NCI-H1436 treated with DMSO at 0.1 percent for 48 hours (cell line): ENCODE measurements around the gene TTC27.
"Not testable (repeated sequence)": the region's sequence is repeated elsewhere in the genome, so short reads cannot be mapped to it uniquely, and the experiment has no call there.

Experiments
- DNase-seq: peaks from one replicate; lab custom pipeline; 2025; lab: John Stamatoyannopoulos, UW

Gene TTC27

DNA sequence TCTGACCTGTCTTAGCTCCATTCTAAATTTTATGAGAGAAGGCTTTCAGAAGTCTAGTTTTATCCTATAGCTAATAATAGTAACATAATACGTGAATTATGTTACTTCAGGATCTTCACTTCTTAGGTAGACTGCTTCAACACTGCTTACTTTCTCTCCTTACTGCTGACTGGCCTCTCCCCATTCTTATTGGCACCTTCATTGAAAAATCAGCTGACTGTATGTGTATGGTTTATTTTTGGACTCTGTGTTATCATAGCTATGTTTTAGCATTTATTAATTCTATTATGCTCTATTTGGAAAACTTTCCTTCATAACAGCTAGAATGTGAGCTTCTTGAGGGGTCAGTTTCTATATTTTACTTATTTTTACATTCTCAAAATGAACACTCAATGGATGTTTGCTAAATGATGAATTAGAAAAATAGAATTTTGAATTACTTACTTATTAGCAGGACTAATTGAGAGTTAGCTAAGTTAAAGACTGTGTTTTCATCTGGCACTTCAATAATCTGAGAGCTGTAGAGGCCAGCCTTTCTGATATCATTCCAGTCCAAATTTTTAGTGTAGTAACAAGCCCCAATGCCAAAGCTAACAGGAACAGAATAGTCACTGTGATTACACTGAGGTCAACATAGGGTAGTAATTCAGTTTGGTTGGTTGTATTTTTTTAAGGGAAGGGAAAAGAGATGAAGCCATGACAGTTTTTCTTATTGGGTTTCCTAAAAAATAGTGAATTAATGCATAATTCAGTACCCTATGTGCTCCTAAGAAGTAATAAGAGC lies 92.3 kb downstream of the TTC27 start:
- DNase-seq = no peak

DNA sequence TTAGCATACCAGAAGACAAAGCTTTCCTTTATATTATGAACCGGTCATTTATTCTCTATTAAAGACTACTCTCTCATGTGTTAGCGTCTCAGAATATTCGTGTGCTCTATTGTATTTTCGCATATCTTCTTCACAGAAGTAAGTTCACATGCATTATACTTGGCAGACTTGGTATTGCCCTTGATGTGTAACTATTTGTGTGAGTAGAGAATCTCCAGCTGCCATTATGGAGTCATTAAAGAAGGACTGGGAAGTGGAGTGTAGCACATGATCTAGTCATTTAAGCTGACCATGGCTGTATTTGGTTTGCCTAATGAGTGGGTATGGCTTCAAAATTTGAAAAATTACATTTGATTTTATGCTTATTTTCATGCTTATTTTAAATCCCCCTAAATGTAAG lies 92.9 kb downstream of the TTC27 start:
- no peak for DNase-seq

DNA sequence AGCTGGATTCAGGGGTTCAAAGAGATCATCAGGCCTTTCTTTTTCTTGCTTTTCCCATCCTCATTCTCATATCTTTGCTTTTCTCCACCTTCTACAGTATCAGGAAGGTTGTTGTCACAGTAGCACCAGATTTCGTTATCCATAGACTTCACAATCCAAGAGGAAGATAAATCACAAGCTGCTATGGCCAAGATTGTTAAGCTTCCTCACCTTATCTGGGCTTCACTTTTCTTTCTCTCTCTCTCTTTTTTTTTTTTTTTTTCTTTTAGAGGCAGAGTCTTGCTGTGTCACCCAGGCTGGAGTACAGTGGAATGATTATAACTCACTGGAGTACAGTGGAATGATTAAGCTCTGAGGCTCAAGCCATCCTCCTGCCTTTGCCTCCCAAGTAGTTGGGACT lies 93.5 kb downstream of the TTC27 start:
- no peak for DNase-seq

DNA sequence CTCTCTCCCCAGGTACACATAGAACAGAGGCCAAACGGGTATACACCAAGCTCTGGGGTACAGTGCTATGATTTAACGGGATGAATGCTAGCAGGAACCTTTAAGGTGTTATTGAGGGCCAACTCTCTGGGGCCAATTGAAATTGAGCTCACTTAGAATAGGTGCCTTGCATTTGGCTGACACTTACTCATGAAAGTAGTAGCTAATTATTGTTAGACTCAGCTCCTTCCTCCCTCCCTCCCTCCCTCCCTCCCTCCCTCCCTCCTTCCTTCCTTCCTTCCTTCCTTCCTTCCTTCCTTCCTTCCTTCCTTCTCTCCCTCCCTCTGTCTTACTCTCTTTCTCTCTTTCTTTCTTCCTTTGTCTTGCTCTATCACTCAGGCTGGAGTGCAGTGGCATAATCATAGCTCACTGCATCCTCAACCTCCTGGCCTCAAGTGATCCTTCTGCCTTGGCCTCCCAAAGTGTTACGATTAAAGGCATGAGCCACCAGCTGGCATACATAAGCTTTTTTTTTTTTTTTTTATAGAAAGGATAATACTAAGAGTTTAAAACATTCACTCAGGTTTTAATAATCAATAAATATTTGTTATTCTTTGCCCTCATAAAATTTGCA lies 95.7 kb downstream of the TTC27 start:
- no peak for DNase-seq

DNA sequence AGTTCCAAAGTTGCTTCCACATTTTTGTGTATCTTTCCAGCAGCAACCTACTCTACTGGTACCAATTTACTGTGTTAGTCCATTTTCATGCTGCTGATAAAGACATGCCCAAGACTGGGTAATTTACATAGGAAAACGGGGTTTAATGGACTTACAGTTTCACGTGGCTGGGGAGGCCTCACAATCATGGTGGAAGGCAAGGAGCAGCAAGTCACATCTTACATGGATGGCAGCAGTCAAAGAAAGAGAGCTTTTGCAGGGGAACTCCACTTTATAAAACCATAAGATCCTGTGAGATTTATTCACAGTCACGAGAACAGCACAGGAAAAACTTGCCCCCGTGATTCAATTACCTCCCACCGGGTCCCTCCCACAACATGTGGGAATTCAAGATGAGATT lies 98.8 kb downstream of the TTC27 start:
- DNase-seq = not testable (repeated sequence)

DNA sequence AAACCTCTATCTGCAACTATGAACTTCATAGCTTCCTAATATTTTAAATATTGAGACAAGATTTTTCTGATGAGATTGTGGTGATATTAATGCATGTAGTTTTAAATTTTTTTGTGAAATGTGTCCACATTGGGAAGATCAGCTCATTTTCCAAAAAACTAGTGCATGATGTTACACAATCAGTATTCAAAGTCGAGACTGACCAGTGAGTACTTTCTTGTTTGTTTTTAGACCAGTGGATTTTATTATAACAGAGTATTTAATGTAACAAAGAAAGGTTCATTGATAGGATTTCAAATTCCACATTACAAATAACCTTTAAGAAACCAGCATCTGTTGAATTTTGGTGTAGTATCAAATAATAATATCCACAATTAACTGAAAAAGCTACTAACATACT lies 99.3 kb downstream of the TTC27 start:
- no peak for DNase-seq

DNA sequence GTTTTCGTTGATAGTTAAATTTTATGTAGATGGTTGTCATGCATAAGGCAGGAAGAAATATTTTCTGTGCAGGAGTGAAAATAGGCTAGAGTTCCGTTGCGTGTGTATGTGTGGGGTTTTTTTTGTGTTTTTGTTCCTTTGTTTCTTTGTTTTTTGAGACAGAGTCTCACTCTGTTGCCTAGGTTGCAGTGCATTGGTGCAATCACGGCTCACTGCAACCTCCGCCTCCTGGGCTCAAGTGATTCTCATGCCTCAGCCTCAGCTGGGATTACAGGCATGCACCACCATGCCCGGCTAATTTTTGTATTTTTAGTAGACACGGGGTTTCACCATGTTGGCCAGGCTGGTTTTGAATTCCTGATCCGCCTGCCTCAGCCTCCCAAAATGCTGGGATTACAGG lies 103.1 kb downstream of the TTC27 start:
- DNase-seq = not testable (repeated sequence)

DNA sequence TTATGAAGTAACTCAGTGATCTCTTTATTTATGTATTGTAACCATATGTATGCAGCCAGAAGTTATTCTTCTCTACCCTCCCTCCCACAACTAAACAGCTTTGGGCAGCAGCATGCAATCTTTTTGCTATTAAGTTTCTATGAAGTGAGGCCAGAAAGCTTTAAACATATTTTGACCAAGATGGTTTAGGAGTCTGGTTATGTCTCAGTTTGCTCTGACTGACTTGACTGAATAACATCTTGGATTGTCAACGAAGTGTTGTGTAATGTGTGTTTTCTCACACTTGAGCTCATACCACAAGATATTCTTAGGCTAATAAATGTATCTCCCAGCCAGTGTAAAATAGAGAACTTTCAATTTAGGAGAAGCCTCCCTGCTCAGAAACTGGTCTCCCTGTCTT lies 104.3 kb downstream of the TTC27 start:
- DNase-seq = no peak

GRCh38 chr2:32732912-32733472 lies 105.1 kb downstream of the TTC27 start:
- DNase-seq = no peak

- no peak for DNase-seq
These were observed 107.5 kb downstream of the TTC27 start for GRCh38 chr2:32735348-32735747.

- DNase-seq = no peak
These were observed 111.1 kb downstream of the TTC27 start for GRCh38 chr2:32738939-32739338.

GRCh38 chr2:32739664-32740063 lies 111.8 kb downstream of the TTC27 start:
- DNase-seq = no peak

DNA sequence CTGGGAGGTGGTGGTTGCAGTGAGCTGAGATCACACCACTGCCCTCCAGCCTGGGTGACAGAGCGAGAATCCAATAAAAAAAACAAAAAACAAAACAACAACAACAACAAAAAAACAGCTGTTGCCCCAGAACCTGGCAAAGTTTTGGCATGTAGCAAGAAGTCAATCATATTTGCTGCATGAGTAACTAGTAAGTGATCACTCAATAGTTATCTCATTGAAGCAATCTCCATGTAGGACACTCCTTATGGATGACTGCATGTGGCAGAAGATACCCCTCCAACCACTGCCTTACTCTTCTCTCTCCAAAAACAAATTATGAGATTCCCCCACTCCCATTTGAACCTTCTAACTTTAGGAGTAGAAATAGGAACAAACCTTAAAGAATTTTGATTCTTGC lies 113.7 kb downstream of the TTC27 start:
- DNase-seq = no peak

- DNase-seq = no peak
These were observed 114.5 kb downstream of the TTC27 start for GRCh38 chr2:32742376-32742775.

DNA sequence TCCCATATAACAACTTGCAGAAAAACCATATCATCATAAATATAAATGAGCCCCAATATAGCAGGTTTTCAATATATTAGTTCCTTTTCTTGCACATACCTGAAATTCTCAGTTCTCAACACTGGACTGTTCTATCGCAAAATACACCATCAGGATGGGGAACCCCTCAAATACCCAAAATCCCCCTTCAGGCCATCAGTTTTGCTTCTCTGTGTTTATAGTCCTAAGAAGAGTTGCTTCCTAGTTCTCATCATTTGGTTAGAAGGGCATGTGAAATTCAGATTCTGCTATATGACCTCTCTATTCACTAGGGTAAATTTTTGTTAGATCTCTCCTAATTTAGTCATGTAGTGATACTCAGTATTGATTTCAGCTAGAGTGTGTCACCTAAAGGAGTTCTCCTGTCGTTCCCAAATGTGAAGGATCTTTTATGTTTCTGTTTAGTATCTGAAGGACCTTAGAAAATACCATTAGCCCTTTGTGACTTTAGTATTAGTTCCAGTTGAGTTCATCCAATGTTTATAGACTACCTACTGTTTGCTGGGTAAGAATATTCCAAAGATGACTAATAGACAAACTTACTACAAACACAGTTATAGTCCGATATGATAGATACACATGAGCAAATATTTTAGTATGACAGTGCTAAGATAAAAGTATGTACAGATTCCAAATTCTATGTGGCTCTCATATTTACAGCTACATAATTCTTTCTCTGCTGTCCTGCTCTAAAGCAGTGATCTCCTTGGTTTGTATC lies 115.8 kb downstream of the TTC27 start:
- no peak for DNase-seq

DNA sequence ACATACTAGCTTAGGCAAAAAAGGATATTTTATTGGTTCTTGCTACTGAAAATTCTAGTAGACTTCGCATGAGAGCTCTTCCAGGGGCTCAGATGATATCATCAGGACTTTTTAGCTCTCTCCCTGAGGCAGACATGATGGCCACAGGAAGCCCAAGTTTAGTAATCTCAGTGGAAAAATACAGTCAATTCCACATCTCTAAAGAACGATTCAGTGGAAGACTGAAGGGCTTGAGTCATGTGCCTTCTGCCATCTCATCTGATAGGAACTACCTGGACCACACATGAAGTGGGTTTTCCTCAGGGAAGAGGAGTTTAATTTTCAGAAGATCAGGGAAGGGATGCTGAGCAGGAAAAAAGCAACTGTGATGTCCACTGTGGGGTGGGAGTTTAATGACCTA lies 117.3 kb downstream of the TTC27 start:
- DNase-seq = no peak

- DNase-seq = no peak
These were observed 117.8 kb downstream of the TTC27 start for GRCh38 chr2:32745675-32746074.

GRCh38 chr2:32746669-32747068 lies 118.8 kb downstream of the TTC27 start:
- DNase-seq = no peak

GRCh38 chr2:32748158-32748557 lies 120.3 kb downstream of the TTC27 start:
- DNase-seq = no peak

DNA sequence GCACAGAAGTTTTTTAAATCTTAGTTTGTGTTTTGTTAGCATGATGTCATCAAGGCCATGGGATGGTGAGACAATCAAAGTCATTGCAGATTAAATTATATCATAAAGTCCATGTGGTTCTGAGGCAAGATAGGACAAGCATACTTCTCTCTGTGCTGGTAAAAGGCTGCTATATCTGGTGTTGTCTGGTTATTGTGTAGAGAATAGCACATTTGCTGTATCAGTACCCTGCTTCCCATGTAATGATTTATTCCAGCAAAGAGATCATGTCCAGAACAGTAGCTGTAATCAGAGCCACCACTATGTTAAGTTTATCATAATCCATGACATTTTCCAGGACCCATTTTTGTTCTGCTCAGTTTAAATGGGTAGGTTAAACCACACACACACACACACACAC lies 123.0 kb downstream of the TTC27 start:
- DNase-seq = no peak

- DNase-seq = no peak
These were observed 124.4 kb downstream of the TTC27 start for GRCh38 chr2:32752205-32752604.

GRCh38 chr2:32752952-32753351 lies 125.1 kb downstream of the TTC27 start:
- no peak for DNase-seq

DNA sequence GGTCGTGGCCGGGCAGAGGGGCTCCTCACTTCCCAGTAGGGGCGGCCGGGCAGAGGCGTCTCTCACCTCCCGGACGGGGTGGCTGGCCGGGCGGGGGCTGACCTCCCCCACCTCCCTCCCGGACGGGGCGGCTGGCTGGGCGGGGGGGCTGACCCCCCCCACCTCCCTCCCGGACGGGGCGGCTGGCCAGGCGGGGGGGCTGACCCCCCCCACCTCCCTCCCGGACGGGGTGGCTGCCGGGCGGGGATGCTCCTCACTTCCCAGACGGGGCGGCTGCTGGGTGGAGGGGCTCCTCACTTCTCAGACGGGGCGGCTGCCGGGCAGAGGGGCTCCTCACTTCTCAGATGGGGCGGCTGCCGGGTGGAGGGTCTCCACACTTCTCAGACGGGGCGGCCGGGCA lies 126.8 kb downstream of the TTC27 start:
- DNase-seq = not testable (repeated sequence)
